ENCODE data around the gene IPPK. TPM values are rescaled to one million over a fixed set of nuclear protein-coding genes. Genes with fewer than 3 reads are reported as not detected.

Gene IPPK
- total and polyA plus RNA-seq, 2 of the 4 experiments (the other 2 are of a cell fraction) = 25.1 to 26.8 TPM

DNA sequence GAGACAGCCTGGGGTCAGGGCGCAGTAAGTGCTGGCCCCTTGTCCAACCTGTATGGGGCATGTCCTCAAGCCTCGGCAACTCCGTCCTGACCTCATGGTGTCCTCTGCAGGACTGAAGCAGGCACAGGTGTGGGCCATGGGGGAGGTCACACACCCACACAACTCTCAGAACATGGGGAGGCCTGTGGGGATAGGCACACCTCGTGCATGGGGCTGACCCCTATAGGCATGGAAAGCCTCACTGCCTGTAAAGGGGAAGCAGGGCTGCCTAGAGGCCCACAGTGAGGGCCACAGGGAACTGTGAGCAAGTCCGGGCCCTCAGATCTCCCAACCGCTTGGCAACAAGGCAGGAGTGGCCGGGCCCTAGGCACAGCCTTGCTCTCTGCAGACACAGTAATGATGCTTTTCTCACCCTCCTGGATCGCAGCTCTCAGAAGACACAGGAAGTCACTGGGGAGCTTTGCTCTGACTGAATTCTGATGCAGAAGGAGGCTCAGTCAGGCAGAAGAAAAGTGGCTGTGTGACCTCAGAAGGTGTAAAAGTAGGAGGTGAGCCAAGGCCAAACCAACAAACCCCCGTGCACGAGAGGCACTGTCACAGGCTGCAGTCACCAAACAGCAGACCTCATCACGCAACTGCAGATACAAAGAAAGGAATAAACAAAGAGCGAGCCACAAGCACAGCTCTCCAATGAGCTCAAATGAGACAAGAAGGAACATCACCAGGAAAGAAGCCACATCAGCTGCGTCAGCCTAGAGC is 5.4 kb downstream of the IPPK start:
- Histone ChIP-seq H4K20me1 (ENCODE audit: insufficient read depth, low read length) (peaks cover 75% of the 10 kb centered on the region), H3K4ac (ENCODE audit: low read depth, low read length) (peak overlapping the region; percentile 19; the same call in 1 of the 2 replicates), H3K36me3 (ENCODE audit: control insufficient read depth, insufficient read depth, low read length) (peaks cover 9% of the 10 kb centered on the region), H2BK120ac (ENCODE audit: low read depth, low read length) (no peak overlapping the region), H3K4me3 (ENCODE audit: insufficient read depth, low read depth, low read length) (no peak overlapping the region), H3K27ac (ENCODE audit: insufficient read depth, low read length) (no peak overlapping the region), H3K56ac (ENCODE audit: extremely low read depth, insufficient read depth, low read length) (no peak overlapping the region), H3K27me3 (ENCODE audit: control insufficient read depth, insufficient read depth, low read length) (no peaks in the 10 kb centered on the region), H2BK5ac (ENCODE audit: low read depth, low read length, poor library complexity, severe bottlenecking) (no peak overlapping the region), H3K9ac (ENCODE audit: low read depth, low read length) (no peak overlapping the region), H4K5ac (ENCODE audit: low read depth, low read length) (no peak overlapping the region), H2AFZ (replicated peaks; ENCODE audit: low read length, poor library complexity) (peak overlapping the region; percentile 36), H3K4me2 (ENCODE audit: low read depth, low read length) (peak overlapping the region; percentile 10; the same call in 1 of the 2 replicates), H3K18ac (ENCODE audit: low read depth, low read length) (no peak overlapping the region), H2BK20ac (ENCODE audit: low read depth, low read length) (no peak overlapping the region), H3K4me1 (ENCODE audit: control insufficient read depth, insufficient read depth, low read length) (peaks cover 13% of the 10 kb centered on the region), H2BK15ac (ENCODE audit: low read depth, low read length) (no peak overlapping the region), H3K9me1 (ENCODE audit: insufficient read depth, low read length) (peaks cover 21% of the 10 kb centered on the region; the same call in 1 of the 2 replicates), H2AK5ac (ENCODE audit: low read depth, low read length) (no peak overlapping the region; the same call in 1 of the 2 replicates), H3K23ac (ENCODE audit: low read depth, low read length) (0 out of 2 replicates have a peak overlapping the region, but pooled peaks have one; percentile 25), H4K91ac (ENCODE audit: insufficient read depth, low read depth, low read length) (no peak overlapping the region), H3K14ac (replicated peaks; ENCODE audit: low read depth, low read length) (peak overlapping the region; percentile 46; the same call in 1 of the 2 replicates), H3K9me3 (ENCODE audit: control insufficient read depth, insufficient read depth, low read length) (no peaks in the 10 kb centered on the region), H4K8ac (ENCODE audit: low read depth in 2 of 2, low read length in 2 of 2) (no peak overlapping the region), H2AK9ac (replicated peaks; ENCODE audit: low read depth, low read length, poor library complexity) (peak overlapping the region; percentile 33), H3K79me1 (ENCODE audit: low read depth in 1 of 2, low read length in 2 of 2) (peaks cover 42 to 91% of the 10 kb centered on the region in 2 experiments)
- peak; percentile 91 for TF ChIP-seq BHLHE40 (IDR thresholded peaks at IDR 0.05; ENCODE audit: low read depth, low read length)
- TF ChIP-seq MAZ (IDR thresholded peaks at IDR 0.05; ENCODE audit: borderline replicate concordance, low read depth, low read length) = no peak
- 77% methylated on average over 5 of the region's 13 CpGs; no CpG with 5 or more reads in 1 of the 2 experiments for WGBS, 2 experiments (ENCODE audit: extremely low coverage in 2 of 2, insufficient read length in 1 of 2)
- POLR2A ChIA-PET (ENCODE audit: unreplicated experiment) = no interaction called here
- in situ Hi-C loops (cut with MboI; ENCODE audit: low sequenced_read_pairs) (no loop called here), dilution Hi-C loops (cut with HindIII; ENCODE audit: low sequenced_read_pairs, unreplicated experiment) (no loop called here), intact Hi-C loops (cut with micrococcal nuclease) (no loop called here)
- ATAC-seq (ENCODE audit: low read depth) (no peak), DNase-seq (peak; percentile 31)
- CTCF ChIA-PET = no interaction called here
- BruUV-seq (replicated peaks) = no TSS peak
